Tibial nerve (tissue), 3 donors: ENCODE results near the gene KRT82.

ENCODE experiments used
- POLR2A ChIP-seq, 2 donors: fragments of 450-650 bp; IDR thresholded peaks; one replicate each; pipeline ENCODE4 v1.6.1; 2017; ENCODE audit warnings: antibody characterized with exemption in 2 of 2, mild to moderate bottlenecking in 2 of 2, moderate library complexity in 2 of 2
- TF ChIP-seq, protein P1 (sequence below), 5 experiments: fragments of 200-600 bp in 3 of 5; fragments of 450-650 bp in 2 of 5; sonication (generic) in 3 of 5; IDR thresholded peaks; one replicate each; pipeline ENCODE4 v1.5.1; 2016 to 2019; ENCODE audit warnings: antibody characterized with exemption in 5 of 5, mild to moderate bottlenecking in 3 of 5, moderate library complexity in 2 of 5

DNA sequence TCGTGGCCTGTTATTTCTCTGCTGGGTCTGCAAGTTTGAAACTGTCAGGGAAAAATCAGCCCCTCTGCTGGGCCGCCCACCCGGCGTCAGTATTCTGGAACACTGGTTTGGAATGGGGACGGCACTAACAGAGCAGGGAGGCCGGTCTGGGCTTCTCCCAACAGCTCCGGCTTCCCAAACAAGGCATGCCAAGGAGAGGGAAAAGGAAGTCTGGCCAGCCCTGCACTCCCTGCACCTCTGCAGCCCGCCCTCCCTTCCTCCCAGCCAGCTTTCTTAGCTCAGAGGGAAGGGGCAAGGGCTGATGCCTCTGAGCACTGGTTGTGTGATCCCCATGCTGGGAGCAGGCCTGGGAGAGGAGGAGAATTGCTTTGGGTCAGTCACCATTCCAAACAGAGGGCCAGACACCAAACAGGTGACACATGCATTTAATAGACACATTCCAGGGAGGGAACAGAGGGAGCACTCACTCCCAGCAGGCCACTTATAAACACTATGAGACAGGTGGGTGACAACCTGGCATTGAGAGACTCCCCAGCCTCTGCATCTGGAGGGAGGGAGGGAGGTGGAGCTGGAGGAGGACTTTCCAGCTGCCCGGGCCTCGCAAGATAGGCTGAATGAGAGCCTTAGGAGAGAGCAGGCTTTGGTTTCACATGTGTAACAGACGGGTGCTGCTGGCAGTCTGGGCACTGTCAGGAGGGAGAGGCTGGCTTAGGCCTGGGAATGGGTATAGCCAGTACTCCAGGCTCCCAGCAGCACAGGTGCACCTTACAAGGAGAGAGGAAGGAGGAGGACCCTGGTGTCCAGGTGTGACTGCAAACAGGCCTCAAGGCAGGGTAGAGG is 17.7 kb upstream of the KRT82 start:
- TF ChIP-seq, protein P1, sequence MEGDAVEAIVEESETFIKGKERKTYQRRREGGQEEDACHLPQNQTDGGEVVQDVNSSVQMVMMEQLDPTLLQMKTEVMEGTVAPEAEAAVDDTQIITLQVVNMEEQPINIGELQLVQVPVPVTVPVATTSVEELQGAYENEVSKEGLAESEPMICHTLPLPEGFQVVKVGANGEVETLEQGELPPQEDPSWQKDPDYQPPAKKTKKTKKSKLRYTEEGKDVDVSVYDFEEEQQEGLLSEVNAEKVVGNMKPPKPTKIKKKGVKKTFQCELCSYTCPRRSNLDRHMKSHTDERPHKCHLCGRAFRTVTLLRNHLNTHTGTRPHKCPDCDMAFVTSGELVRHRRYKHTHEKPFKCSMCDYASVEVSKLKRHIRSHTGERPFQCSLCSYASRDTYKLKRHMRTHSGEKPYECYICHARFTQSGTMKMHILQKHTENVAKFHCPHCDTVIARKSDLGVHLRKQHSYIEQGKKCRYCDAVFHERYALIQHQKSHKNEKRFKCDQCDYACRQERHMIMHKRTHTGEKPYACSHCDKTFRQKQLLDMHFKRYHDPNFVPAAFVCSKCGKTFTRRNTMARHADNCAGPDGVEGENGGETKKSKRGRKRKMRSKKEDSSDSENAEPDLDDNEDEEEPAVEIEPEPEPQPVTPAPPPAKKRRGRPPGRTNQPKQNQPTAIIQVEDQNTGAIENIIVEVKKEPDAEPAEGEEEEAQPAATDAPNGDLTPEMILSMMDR (IDR thresholded peaks at IDR 0.05), result no peak
- TF ChIP-seq POLR2A (IDR thresholded peaks at IDR 0.05), result no peak
